NCI-H2196 (cell line): ENCODE measurements around the gene GNAS-AS1.
"Not testable (repeated sequence)": the region's sequence is repeated elsewhere in the genome, so short reads cannot be mapped to it uniquely, and the experiment has no call there.

ENCODE experiments used
- DNase-seq: peaks from one replicate; lab custom pipeline; 2025; ENCODE audit not compliant: unreplicated experiment; lab: John Stamatoyannopoulos, UW

The GNAS-AS1 gene

GRCh38 chr20:58837717-58838116 is 13.0 kb downstream of the GNAS-AS1 start:
- DNase-seq: no peak

GRCh38 chr20:58836616-58837204 is 14.0 kb downstream of the GNAS-AS1 start:
- no peak for DNase-seq

GRCh38 chr20:58835231-58835630 is 15.5 kb downstream of the GNAS-AS1 start:
- no peak for DNase-seq

GRCh38 chr20:58833921-58834320 is 16.8 kb downstream of the GNAS-AS1 start:
- DNase-seq: no peak

GRCh38 chr20:58832457-58832856 is 18.2 kb downstream of the GNAS-AS1 start:
- no peak for DNase-seq

- peak; percentile 20 for DNase-seq
Observed at GRCh38 chr20:58829531-58829941, 21.2 kb downstream of the GNAS-AS1 start.

- DNase-seq: not testable (repeated sequence)
Observed at GRCh38 chr20:58828804-58829203, 21.9 kb downstream of the GNAS-AS1 start.

- DNase-seq: no peak
Observed at GRCh38 chr20:58828136-58828535, 22.6 kb downstream of the GNAS-AS1 start.

- DNase-seq: no peak
Observed at GRCh38 chr20:58826271-58826670, 24.4 kb downstream of the GNAS-AS1 start.

GRCh38 chr20:58825450-58825849 is 25.3 kb downstream of the GNAS-AS1 start:
- DNase-seq: no peak

- no peak for DNase-seq
Observed at GRCh38 chr20:58824843-58825242, 25.9 kb downstream of the GNAS-AS1 start.

GRCh38 chr20:58822748-58823730 is 27.7 kb downstream of the GNAS-AS1 start:
- DNase-seq: no peak

GRCh38 chr20:58822149-58822548 is 28.6 kb downstream of the GNAS-AS1 start:
- DNase-seq: no peak

GRCh38 chr20:58820515-58820914 is 30.2 kb downstream of the GNAS-AS1 start:
- not testable (repeated sequence) for DNase-seq

- no peak for DNase-seq
Observed at GRCh38 chr20:58819921-58820320, 30.8 kb downstream of the GNAS-AS1 start.

GRCh38 chr20:58818586-58819285 is 32.0 kb downstream of the GNAS-AS1 start:
- no peak for DNase-seq

GRCh38 chr20:58817748-58818147 is 33.0 kb downstream of the GNAS-AS1 start:
- DNase-seq: no peak

- no peak for DNase-seq
Observed at GRCh38 chr20:58816957-58817651, 33.6 kb downstream of the GNAS-AS1 start.

GRCh38 chr20:58816051-58816450 is 34.7 kb downstream of the GNAS-AS1 start:
- no peak for DNase-seq

GRCh38 chr20:58815448-58815847 is 35.3 kb downstream of the GNAS-AS1 start:
- no peak for DNase-seq

GRCh38 chr20:58813369-58813768 is 37.3 kb downstream of the GNAS-AS1 start:
- no peak for DNase-seq
